Measurements from ENCODE around the gene VPS4B.
A peak's percentile ranks its signal among the peaks of the same experiment; 100 is the strongest.

VPS4B gene

GRCh38 chr18:63344263-63344662 lies 78.0 kb downstream of the VPS4B start:
- Histone ChIP-seq H3K36me3 (replicated peaks; ENCODE audit: insufficient read depth, low read length) (no peaks in the 10 kb centered on the region), H3K9me3 (replicated peaks; ENCODE audit: insufficient read depth, low read length) (no peaks in the 10 kb centered on the region), H3K4me1 (ENCODE audit: low read length) (peaks cover 16% of the 10 kb centered on the region), H3K9ac (ENCODE audit: low read length) (no peak overlapping the region), H3K27me3 (replicated peaks; ENCODE audit: insufficient read depth, low read length) (no peaks in the 10 kb centered on the region), H3F3A (ENCODE audit: insufficient read depth, low read length) (peaks cover 18% of the 10 kb centered on the region), H4K20me1 (ENCODE audit: insufficient read depth, low read length) (no peaks in the 10 kb centered on the region), H3K79me2 (ENCODE audit: low read length) (no peaks in the 10 kb centered on the region), H3K27ac (ENCODE audit: low read length) (no peak overlapping the region), H2AFZ (ENCODE audit: low read length) (no peak overlapping the region), H3K9me2 (replicated peaks; ENCODE audit: insufficient read depth, low read length) (no peaks in the 10 kb centered on the region), H3K4me2 (ENCODE audit: low read depth, low read length) (no peak overlapping the region), H3K4me3 (ENCODE audit: low read length) (no peak overlapping the region)
- DNase-seq = no peak
- TF ChIP-seq CTCF (IDR thresholded peaks at IDR 0.05; ENCODE audit: low read length) (no peak), EZH2phosphoT487 (IDR thresholded peaks at IDR 0.05; ENCODE audit: low read length) (no peak), EZH2 (optimal IDR thresholded peaks at IDR 0.05; ENCODE audit: low read depth, low read length) (no peak)

GRCh38 chr18:63342206-63342605 lies 80.1 kb downstream of the VPS4B start:
- no peak overlapping the region for H3K9ac ChIP-seq (ENCODE audit: low read length)
- no peaks in the 10 kb centered on the region for H4K20me1 ChIP-seq (ENCODE audit: insufficient read depth, low read length)
- TF ChIP-seq CTCF (IDR thresholded peaks at IDR 0.05; ENCODE audit: low read length) (peak; percentile 29), EZH2 (optimal IDR thresholded peaks at IDR 0.05; ENCODE audit: low read depth, low read length) (no peak)
- no peak overlapping the region for H3K4me3 ChIP-seq (ENCODE audit: low read length)
- no peaks in the 10 kb centered on the region for H3K9me2 ChIP-seq (replicated peaks; ENCODE audit: insufficient read depth, low read length)
- no peak overlapping the region for H2AFZ ChIP-seq (ENCODE audit: low read length)
- no peak overlapping the region for H3K4me2 ChIP-seq (ENCODE audit: low read depth, low read length)
- no peaks in the 10 kb centered on the region for H3K4me1 ChIP-seq (ENCODE audit: low read length)
- no peaks in the 10 kb centered on the region for H3K27me3 ChIP-seq (replicated peaks; ENCODE audit: insufficient read depth, low read length)
- no peak overlapping the region for H3K27ac ChIP-seq (ENCODE audit: low read length)
- H3K36me3 ChIP-seq (replicated peaks; ENCODE audit: insufficient read depth, low read length) = no peaks in the 10 kb centered on the region
- no peak for DNase-seq
- no peaks in the 10 kb centered on the region for H3F3A ChIP-seq (ENCODE audit: insufficient read depth, low read length)
- no peaks in the 10 kb centered on the region for H3K9me3 ChIP-seq (replicated peaks; ENCODE audit: insufficient read depth, low read length)
- H3K79me2 ChIP-seq (ENCODE audit: low read length) = no peaks in the 10 kb centered on the region

GRCh38 chr18:63339920-63340484 lies 82.3 kb downstream of the VPS4B start:
- Histone ChIP-seq H3K27ac (ENCODE audit: low read length) (no peak overlapping the region), H3K36me3 (replicated peaks; ENCODE audit: insufficient read depth, low read length) (no peaks in the 10 kb centered on the region), H3K9ac (ENCODE audit: low read length) (no peak overlapping the region), H3K4me1 (ENCODE audit: low read length) (no peaks in the 10 kb centered on the region), H3K79me2 (ENCODE audit: low read length) (no peaks in the 10 kb centered on the region), H3K27me3 (replicated peaks; ENCODE audit: insufficient read depth, low read length) (no peaks in the 10 kb centered on the region), H3K4me3 (ENCODE audit: low read length) (no peak overlapping the region), H4K20me1 (ENCODE audit: insufficient read depth, low read length) (no peaks in the 10 kb centered on the region), H2AFZ (ENCODE audit: low read length) (no peak overlapping the region), H3K4me2 (ENCODE audit: low read depth, low read length) (no peak overlapping the region), H3F3A (ENCODE audit: insufficient read depth, low read length) (no peaks in the 10 kb centered on the region), H3K9me3 (replicated peaks; ENCODE audit: insufficient read depth, low read length) (no peaks in the 10 kb centered on the region), H3K9me2 (replicated peaks; ENCODE audit: insufficient read depth, low read length) (no peaks in the 10 kb centered on the region)
- DNase-seq = peak; percentile 35
- TF ChIP-seq EZH2phosphoT487 (IDR thresholded peaks at IDR 0.05; ENCODE audit: low read length) = no peak
- TF ChIP-seq CTCF (IDR thresholded peaks at IDR 0.05; ENCODE audit: low read length) = peak; percentile 49

All from MM.1S (cell line).